Measurements from ENCODE around the gene RET.

Gene RET

DNA sequence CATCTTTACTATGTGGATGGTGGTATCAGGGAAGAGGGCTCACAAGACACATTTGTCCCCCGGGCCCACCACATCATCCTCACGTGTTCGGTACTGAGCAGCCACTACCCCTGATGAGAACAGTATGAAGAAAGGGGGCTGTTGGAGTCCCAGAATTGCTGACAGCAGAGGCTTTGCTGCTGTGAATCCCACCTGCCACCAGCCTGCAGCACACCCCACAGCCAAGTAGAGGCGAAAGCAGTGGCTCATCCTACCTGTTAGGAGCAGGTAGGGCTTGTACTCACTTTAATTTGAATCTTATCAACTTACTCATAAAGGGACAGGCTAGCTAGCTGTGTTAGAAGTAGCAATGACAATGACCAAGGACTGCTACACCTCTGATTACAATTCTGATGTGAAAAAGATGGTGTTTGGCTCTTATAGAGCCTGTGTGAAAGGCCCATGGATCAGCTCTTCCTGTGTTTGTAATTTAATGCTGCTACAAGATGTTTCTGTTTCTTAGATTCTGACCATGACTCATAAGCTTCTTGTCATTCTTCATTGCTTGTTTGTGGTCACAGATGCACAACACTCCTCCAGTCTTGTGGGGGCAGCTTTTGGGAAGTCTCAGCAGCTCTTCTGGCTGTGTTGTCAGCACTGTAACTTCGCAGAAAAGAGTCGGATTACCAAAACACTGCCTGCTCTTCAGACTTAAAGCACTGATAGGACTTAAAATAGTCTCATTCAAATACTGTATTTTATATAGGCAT lies 52.3 kb downstream of the RET start:
- Histone ChIP-seq H3K4me3 (ENCODE audit: low read length in 2 of 2) (no peak overlapping the region), H3K4me1 (ENCODE audit: control insufficient read depth, insufficient read depth, low read length) (no peaks in the 10 kb centered on the region), H3K36me3 (ENCODE audit: control insufficient read depth in 2 of 2, insufficient read depth in 2 of 2, low read length in 2 of 2) (no peaks in the 10 kb centered on the region), H3K27me3 (ENCODE audit: control insufficient read depth in 1 of 2, insufficient read depth in 2 of 2, low read length in 2 of 2) (no peaks in the 10 kb centered on the region), H3K9ac (ENCODE audit: low read length in 2 of 2) (no peak overlapping the region), H3K9me3 (ENCODE audit: control insufficient read depth in 2 of 2, low read length in 2 of 2) (no peaks in the 10 kb centered on the region), H3K27ac (ENCODE audit: low read length) (no peak overlapping the region)

DNA sequence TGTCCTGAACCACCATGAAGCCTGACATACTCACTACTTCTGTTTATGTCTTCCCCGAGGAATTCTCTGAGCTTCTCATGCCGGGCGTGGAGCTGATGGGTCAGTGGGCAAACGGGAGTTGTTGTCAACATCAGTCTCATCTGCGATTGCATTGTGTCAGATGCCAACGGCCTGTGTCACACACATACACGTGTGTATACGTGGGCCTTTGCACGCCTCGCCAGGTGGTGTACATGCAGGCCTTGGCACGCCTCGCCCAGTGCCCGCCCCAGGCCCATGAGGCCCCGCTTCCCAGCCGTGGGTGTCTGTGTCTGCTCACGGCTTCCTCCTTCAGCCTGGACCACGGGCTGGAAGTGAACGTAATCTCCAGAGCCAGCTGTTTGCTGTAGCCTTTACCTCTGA lies 53.9 kb downstream of the RET start:
- Histone ChIP-seq H3K36me3 (ENCODE audit: control insufficient read depth in 2 of 2, insufficient read depth in 2 of 2, low read length in 2 of 2) (no peaks in the 10 kb centered on the region), H3K4me3 (ENCODE audit: low read length in 2 of 2) (no peak overlapping the region), H3K9me3 (ENCODE audit: control insufficient read depth in 2 of 2, low read length in 2 of 2) (no peaks in the 10 kb centered on the region), H3K9ac (ENCODE audit: low read length in 2 of 2) (no peak overlapping the region), H3K27me3 (ENCODE audit: control insufficient read depth in 1 of 2, insufficient read depth in 2 of 2, low read length in 2 of 2) (no peaks in the 10 kb centered on the region), H3K4me1 (ENCODE audit: control insufficient read depth, insufficient read depth, low read length) (no peaks in the 10 kb centered on the region), H3K27ac (ENCODE audit: low read length) (no peak overlapping the region)

DNA sequence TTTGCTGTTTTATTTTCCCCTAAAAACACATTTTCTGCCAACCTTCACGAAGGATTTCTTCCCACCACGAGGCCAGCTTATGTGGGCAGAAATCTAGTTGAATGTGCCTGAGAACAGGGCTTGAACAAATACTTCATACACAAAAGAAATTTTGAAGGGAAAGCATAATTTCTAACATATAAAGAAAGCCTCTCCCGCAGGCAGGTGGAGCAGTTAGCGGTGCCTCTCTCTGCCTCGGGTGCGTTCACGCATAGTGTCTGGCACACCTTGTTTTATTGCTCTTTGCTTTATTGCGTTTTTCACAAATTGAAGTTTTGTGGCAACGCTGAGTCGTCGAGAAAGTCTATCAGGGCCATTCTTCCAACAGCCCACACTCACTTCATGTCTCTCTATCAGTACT lies 54.4 kb downstream of the RET start:
- no peaks in the 10 kb centered on the region for H3K36me3 ChIP-seq (ENCODE audit: control insufficient read depth in 2 of 2, insufficient read depth in 2 of 2, low read length in 2 of 2)
- no peaks in the 10 kb centered on the region for H3K9me3 ChIP-seq (ENCODE audit: control insufficient read depth in 2 of 2, low read length in 2 of 2)
- no peaks in the 10 kb centered on the region for H3K27me3 ChIP-seq (ENCODE audit: control insufficient read depth in 1 of 2, insufficient read depth in 2 of 2, low read length in 2 of 2)
- no peak overlapping the region for H3K4me3 ChIP-seq (ENCODE audit: low read length in 2 of 2)
- no peaks in the 10 kb centered on the region for H3K4me1 ChIP-seq (ENCODE audit: control insufficient read depth, insufficient read depth, low read length)
- no peak overlapping the region for H3K27ac ChIP-seq (ENCODE audit: low read length)
- H3K9ac ChIP-seq (ENCODE audit: low read length in 2 of 2) = no peak overlapping the region

DNA sequence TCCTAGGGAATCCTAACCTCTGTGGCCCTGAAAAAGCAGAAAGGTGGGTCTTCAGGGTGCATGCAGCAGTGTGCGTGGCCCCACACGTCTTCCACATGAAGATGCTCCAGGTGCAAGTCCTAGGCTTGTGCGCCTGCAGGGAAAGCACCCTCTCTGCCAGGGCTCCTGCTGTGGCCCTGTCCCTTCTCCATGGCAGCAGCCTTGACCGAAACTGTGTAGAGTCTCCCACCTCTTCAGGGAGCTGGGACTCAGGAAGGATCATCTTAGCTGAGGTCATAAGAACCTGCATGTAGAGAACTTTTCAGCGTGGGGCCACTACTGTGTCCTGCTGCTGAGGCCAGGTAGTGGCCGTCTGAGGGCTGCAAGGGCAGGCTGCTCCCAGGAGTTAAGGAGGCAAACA lies 55.0 kb downstream of the RET start:
- Histone ChIP-seq H3K4me1 (ENCODE audit: control insufficient read depth, insufficient read depth, low read length) (no peaks in the 10 kb centered on the region), H3K4me3 (ENCODE audit: low read length in 2 of 2) (no peak overlapping the region), H3K9ac (ENCODE audit: low read length in 2 of 2) (no peak overlapping the region), H3K9me3 (ENCODE audit: control insufficient read depth in 2 of 2, low read length in 2 of 2) (no peaks in the 10 kb centered on the region), H3K27ac (ENCODE audit: low read length) (no peak overlapping the region), H3K36me3 (ENCODE audit: control insufficient read depth in 2 of 2, insufficient read depth in 2 of 2, low read length in 2 of 2) (no peaks in the 10 kb centered on the region), H3K27me3 (ENCODE audit: control insufficient read depth in 1 of 2, insufficient read depth in 2 of 2, low read length in 2 of 2) (no peaks in the 10 kb centered on the region)

DNA sequence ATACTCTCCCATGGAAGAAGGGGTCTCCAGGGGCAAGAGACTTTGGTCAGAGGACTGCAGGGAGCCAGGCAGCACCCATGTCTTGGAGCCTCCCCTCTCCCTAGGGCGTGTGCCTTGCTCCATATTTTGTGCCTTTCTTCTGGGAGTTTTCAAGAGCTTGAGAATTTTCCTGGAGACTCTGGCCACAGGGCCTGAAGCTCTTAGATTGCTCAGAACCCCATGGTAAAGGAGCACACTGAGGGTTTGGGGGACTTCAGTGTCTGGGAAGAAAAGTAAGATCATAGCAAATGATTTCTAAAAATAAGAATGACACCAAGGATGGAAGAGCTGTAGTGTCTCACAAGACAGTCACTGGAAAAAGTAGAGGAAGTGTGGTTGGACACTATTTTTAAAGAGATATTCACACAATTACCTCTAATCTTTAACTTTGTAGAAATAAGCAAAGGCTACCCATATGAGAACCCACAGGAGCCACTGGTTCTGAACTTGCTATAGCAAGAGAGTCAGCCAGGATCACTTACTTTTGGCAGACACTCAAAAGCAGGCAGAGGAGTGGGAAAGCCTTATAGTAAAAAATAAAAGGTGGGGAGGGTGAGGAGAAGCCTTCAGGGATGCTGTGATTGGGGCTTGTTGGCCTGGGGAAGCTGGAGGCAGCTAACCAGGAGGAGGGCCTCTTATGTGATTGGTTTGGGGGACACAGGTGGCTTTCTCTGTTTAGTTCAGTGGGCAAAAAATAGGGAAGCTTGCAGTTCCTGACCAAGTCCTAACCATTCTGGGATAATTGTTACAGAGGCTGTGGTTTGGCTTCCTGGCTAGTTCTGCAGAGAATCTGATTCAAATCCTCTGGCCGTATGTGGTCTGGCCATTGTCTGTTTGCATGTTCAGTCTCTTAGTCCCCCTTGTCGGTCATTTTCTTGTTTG lies 56.3 kb downstream of the RET start:
- H3K9ac ChIP-seq (ENCODE audit: low read length in 2 of 2) = no peak overlapping the region
- no peaks in the 10 kb centered on the region for H3K9me3 ChIP-seq (ENCODE audit: control insufficient read depth in 2 of 2, low read length in 2 of 2)
- no peaks in the 10 kb centered on the region for H3K36me3 ChIP-seq (ENCODE audit: control insufficient read depth in 2 of 2, insufficient read depth in 2 of 2, low read length in 2 of 2)
- peaks cover 5% of the 10 kb centered on the region for H3K4me1 ChIP-seq (ENCODE audit: control insufficient read depth, insufficient read depth, low read length)
- H3K27ac ChIP-seq (ENCODE audit: low read length) = no peak overlapping the region
- no peaks in the 10 kb centered on the region for H3K27me3 ChIP-seq (ENCODE audit: control insufficient read depth in 1 of 2, insufficient read depth in 2 of 2, low read length in 2 of 2)
- no peak overlapping the region for H3K4me3 ChIP-seq (ENCODE audit: low read length in 2 of 2)

DNA sequence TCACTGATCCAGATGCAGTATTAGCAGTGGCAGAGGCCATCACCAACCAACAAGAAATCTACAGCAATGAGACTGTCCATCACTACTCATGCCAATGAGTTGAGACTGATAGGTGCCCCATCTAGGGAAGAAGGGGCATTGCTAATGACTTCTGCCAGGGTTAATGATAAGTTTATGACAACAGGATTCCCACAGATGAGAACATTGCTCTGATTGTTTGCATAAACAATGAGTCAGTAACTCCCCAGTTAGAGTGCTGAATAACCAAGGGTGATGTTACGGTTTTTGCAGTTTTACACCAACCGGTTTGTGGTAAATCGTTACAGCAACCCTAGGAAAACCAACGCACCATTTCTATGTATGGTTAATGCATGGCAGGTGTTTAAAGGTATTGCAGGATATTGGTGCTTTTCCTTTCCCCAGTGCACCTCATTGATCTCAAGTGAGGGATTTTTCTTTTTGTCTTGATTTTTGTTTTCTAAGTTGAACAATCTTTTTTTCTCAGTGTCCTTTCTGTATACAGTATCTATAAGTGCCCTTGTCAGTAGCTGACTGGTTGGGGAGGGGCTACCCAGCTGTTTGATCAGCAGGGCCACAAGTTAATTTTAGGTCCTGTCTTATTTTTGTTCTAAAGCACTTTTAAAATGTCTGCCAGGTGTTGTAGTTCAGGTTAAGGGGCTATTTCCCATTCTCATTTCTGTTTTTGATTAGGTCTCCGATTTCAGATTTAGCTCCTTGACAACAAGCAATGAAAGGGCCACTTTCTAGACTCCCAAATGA lies 57.4 kb downstream of the RET start:
- Histone ChIP-seq H3K27me3 (ENCODE audit: control insufficient read depth in 1 of 2, insufficient read depth in 2 of 2, low read length in 2 of 2) (no peaks in the 10 kb centered on the region), H3K9ac (ENCODE audit: low read length in 2 of 2) (no peak overlapping the region), H3K4me1 (ENCODE audit: control insufficient read depth, insufficient read depth, low read length) (peaks cover 5% of the 10 kb centered on the region), H3K9me3 (ENCODE audit: control insufficient read depth in 2 of 2, low read length in 2 of 2) (no peaks in the 10 kb centered on the region), H3K27ac (ENCODE audit: low read length) (no peak overlapping the region), H3K4me3 (ENCODE audit: low read length in 2 of 2) (no peak overlapping the region), H3K36me3 (ENCODE audit: control insufficient read depth in 2 of 2, insufficient read depth in 2 of 2, low read length in 2 of 2) (no peaks in the 10 kb centered on the region)

DNA sequence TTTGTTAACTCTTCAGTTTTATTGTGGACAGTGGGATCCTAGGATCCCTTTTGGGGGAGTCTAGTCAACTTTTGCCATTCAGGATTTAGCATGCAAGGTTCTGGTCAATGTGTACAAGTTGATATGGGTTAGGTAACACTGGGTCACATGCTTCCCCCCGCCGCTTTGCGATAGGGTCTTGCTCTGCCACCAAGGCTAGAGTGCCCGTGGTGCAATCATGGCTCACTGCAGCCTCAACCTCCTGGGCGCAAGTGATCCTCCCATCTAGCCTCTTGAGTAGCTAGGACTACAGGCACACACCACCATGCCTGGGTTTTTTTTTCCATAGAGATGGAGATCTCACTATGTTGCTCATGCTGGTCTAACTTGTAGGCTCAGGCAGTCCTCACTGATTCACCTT lies 58.2 kb downstream of the RET start:
- Histone ChIP-seq H3K27ac (ENCODE audit: low read length) (no peak overlapping the region), H3K4me3 (ENCODE audit: low read length in 2 of 2) (no peak overlapping the region), H3K4me1 (ENCODE audit: control insufficient read depth, insufficient read depth, low read length) (peaks cover 5% of the 10 kb centered on the region), H3K27me3 (ENCODE audit: control insufficient read depth in 1 of 2, insufficient read depth in 2 of 2, low read length in 2 of 2) (no peaks in the 10 kb centered on the region), H3K9ac (ENCODE audit: low read length in 2 of 2) (no peak overlapping the region), H3K9me3 (ENCODE audit: control insufficient read depth in 2 of 2, low read length in 2 of 2) (no peaks in the 10 kb centered on the region), H3K36me3 (ENCODE audit: control insufficient read depth in 2 of 2, insufficient read depth in 2 of 2, low read length in 2 of 2) (no peaks in the 10 kb centered on the region)

DNA sequence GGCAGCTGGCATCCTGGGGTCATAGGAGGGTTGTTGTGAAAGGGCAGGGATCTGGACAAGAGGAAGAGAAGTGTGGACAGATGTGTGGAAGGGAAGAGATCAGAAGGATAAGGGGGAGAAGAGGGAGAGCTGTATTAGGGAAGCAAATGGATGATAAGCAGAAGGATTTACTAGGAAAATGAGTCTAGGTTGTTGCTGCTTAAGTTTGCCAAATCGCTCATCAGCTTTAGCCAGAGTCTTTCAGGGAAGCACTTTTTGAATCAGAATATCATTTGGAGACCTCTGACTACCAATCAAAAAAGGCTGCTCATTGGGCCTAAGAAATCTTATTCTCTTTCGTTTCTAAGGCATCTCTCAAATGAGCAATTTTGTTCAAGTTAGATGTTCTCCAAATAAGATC lies 58.8 kb downstream of the RET start:
- no peak overlapping the region for H3K27ac ChIP-seq (ENCODE audit: low read length)
- peaks cover 5% of the 10 kb centered on the region for H3K4me1 ChIP-seq (ENCODE audit: control insufficient read depth, insufficient read depth, low read length)
- H3K9ac ChIP-seq (ENCODE audit: low read length in 2 of 2) = no peak overlapping the region
- H3K9me3 ChIP-seq (ENCODE audit: control insufficient read depth in 2 of 2, low read length in 2 of 2) = no peaks in the 10 kb centered on the region
- H3K36me3 ChIP-seq (ENCODE audit: control insufficient read depth in 2 of 2, insufficient read depth in 2 of 2, low read length in 2 of 2) = no peaks in the 10 kb centered on the region
- no peaks in the 10 kb centered on the region for H3K27me3 ChIP-seq (ENCODE audit: control insufficient read depth in 1 of 2, insufficient read depth in 2 of 2, low read length in 2 of 2)
- no peak overlapping the region for H3K4me3 ChIP-seq (ENCODE audit: low read length in 2 of 2)

DNA sequence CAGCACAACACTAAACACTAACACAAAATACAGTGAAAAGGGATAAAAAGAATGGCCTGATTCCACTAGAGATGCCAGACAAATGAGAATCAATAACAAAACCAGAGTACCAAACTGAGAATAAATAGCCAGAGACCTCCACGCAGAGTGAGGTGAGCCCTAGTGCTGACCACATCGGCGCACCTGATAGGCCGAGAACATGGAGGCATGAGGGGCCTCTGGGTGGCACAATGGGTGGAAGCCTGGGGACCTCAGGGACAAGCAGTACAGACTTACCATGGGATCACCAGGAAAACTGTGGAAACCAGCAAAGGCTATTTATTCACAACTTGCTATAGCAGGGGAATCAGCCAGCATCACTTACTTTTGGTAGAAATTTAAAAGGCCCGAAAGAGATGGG lies 59.6 kb downstream of the RET start:
- no peaks in the 10 kb centered on the region for H3K27me3 ChIP-seq (ENCODE audit: control insufficient read depth in 1 of 2, insufficient read depth in 2 of 2, low read length in 2 of 2)
- H3K9ac ChIP-seq (ENCODE audit: low read length in 2 of 2) = no peak overlapping the region
- H3K9me3 ChIP-seq (ENCODE audit: control insufficient read depth in 2 of 2, low read length in 2 of 2) = no peaks in the 10 kb centered on the region
- no peak overlapping the region for H3K27ac ChIP-seq (ENCODE audit: low read length)
- H3K4me1 ChIP-seq (ENCODE audit: control insufficient read depth, insufficient read depth, low read length) = peaks cover 5% of the 10 kb centered on the region
- no peaks in the 10 kb centered on the region for H3K36me3 ChIP-seq (ENCODE audit: control insufficient read depth in 2 of 2, insufficient read depth in 2 of 2, low read length in 2 of 2)
- H3K4me3 ChIP-seq (ENCODE audit: low read length in 2 of 2) = no peak overlapping the region

DNA sequence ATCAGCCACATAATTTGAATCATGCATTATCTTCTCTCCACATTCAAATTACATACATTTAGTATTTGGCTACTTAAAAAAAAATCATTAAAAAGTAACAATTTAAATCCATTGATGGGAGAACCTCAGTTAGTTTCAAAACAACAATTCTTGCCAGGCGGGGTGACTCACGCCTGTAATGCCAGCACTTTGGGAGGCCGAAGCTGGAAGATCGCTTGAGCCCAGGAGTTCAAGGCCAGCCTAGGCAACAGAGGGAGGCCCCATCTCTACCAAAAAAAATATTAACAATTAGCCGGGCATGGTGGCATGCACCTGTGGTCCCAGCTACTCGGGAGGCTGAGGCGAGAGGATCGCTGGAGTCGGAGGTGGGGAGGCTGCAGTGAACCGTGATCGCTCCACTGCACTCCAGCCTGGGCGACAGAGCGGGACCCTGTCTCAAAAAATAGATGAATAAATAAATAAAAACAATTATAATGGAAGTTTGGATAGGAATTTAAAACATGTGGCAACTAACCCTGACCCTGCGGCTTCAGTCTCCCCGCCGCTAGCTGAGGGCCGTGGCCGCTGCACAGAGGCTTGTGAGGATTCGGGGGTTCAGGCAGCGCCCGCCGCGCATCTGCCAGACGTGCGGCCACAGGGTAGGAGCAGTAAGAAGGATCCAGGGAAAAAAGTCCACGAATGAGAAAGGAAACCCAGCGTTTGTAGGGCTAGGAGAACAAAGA lies 60.3 kb downstream of the RET start:
- Histone ChIP-seq H3K9me3 (ENCODE audit: control insufficient read depth in 2 of 2, low read length in 2 of 2) (no peaks in the 10 kb centered on the region), H3K36me3 (ENCODE audit: control insufficient read depth in 2 of 2, insufficient read depth in 2 of 2, low read length in 2 of 2) (no peaks in the 10 kb centered on the region), H3K27ac (ENCODE audit: low read length) (peak overlapping the region; percentile 88), H3K4me3 (ENCODE audit: low read length in 2 of 2) (peak overlapping the region; percentile 86 to 90), H3K4me1 (ENCODE audit: control insufficient read depth, insufficient read depth, low read length) (peaks cover 5% of the 10 kb centered on the region), H3K27me3 (ENCODE audit: control insufficient read depth in 1 of 2, insufficient read depth in 2 of 2, low read length in 2 of 2) (no peaks in the 10 kb centered on the region), H3K9ac (ENCODE audit: low read length in 2 of 2) (peak overlapping the region; percentile 89 to 95)

All from stomach smooth muscle (tissue), 2 donors.